ENCODE data around the gene ADAM12. TPM values are rescaled to one million over a fixed set of nuclear protein-coding genes. Genes with fewer than 3 reads are reported as not detected.

ADAM12 gene
- total and polyA plus RNA-seq, 2 experiments from 2014 or later = 0.13 to 0.87 TPM

GRCh38 chr10:126216632-126216961, 171.7 kb downstream of the ADAM12 start:
- no peak overlapping the region for H3K4me3 Mint-ChIP-seq
- Histone ChIP-seq H3K4me1 (ENCODE audit: insufficient read depth) (no peaks in the 10 kb centered on the region), H3K36me3 (ENCODE audit: insufficient read depth) (no peaks in the 10 kb centered on the region), H3K9me2 (ENCODE audit: insufficient read depth) (no peaks in the 10 kb centered on the region), H3K27me3 (ENCODE audit: insufficient read depth) (no peaks in the 10 kb centered on the region), H3K4me3 (no peak overlapping the region), H3K79me2 (replicated peaks; ENCODE audit: insufficient read depth) (no peaks in the 10 kb centered on the region), H4K20me1 (replicated peaks; ENCODE audit: insufficient read depth) (no peaks in the 10 kb centered on the region), H2AFZ (peak overlapping the region; percentile 58; the same call in 1 of the 2 replicates), H3K27ac (ENCODE audit: low read depth) (no peak overlapping the region), H3K4me2 (no peak overlapping the region), H3F3A (replicated peaks; ENCODE audit: low read depth) (no peaks in the 10 kb centered on the region)
- DNase-seq (ENCODE audit: low spot score) = no peak
- no peak for ATAC-seq
- no peak overlapping the region for H3K27ac Mint-ChIP-seq
- no peaks in the 10 kb centered on the region for H3K36me3 Mint-ChIP-seq (ENCODE audit: low read depth)
- peaks cover 18% of the 10 kb centered on the region for H3K4me1 Mint-ChIP-seq
- H3K9me3 Mint-ChIP-seq = no peaks in the 10 kb centered on the region; the same call in 2 of the 3 replicates
- H3K27me3 Mint-ChIP-seq (ENCODE audit: insufficient read depth, low read depth, poor library complexity) = peaks cover 10% of the 10 kb centered on the region
- TF ChIP-seq STAT1 (IDR thresholded peaks at IDR 0.05; ENCODE audit: unreplicated experiment) = no peak
- TF ChIP-seq ZNF331 (CRISPR knock-in tag; IDR thresholded peaks at IDR 0.05; ENCODE audit: low read depth) = no peak
- TF ChIP-seq ETS1 (IDR thresholded peaks at IDR 0.05) = no peak
- no peak for TF ChIP-seq EZH2 (IDR thresholded peaks at IDR 0.05; ENCODE audit: low read depth, unreplicated experiment)
- TF ChIP-seq REST (IDR thresholded peaks at IDR 0.05; ENCODE audit: unreplicated experiment) = no peak
- no peak for TF ChIP-seq ZNF114 (CRISPR knock-in tag; IDR thresholded peaks at IDR 0.05)
- TF ChIP-seq, protein P1, sequence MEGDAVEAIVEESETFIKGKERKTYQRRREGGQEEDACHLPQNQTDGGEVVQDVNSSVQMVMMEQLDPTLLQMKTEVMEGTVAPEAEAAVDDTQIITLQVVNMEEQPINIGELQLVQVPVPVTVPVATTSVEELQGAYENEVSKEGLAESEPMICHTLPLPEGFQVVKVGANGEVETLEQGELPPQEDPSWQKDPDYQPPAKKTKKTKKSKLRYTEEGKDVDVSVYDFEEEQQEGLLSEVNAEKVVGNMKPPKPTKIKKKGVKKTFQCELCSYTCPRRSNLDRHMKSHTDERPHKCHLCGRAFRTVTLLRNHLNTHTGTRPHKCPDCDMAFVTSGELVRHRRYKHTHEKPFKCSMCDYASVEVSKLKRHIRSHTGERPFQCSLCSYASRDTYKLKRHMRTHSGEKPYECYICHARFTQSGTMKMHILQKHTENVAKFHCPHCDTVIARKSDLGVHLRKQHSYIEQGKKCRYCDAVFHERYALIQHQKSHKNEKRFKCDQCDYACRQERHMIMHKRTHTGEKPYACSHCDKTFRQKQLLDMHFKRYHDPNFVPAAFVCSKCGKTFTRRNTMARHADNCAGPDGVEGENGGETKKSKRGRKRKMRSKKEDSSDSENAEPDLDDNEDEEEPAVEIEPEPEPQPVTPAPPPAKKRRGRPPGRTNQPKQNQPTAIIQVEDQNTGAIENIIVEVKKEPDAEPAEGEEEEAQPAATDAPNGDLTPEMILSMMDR (conservative IDR thresholded peaks at IDR 0.05; ENCODE audit: low read depth in 2 of 2) = no peak
- no peak for TF ChIP-seq ZNF462 (CRISPR knock-in tag; IDR thresholded peaks at IDR 0.05)
- TF ChIP-seq CREB1 (CRISPR knock-in tag; IDR thresholded peaks at IDR 0.05; ENCODE audit: low read depth) = no peak
- TF ChIP-seq EZH2phosphoT487 (IDR thresholded peaks at IDR 0.05; ENCODE audit: unreplicated experiment) = no peak
- no peak for TF ChIP-seq POLR2AphosphoS5 (IDR thresholded peaks at IDR 0.05; ENCODE audit: low read depth)
- no peak for TF ChIP-seq JUNB (IDR thresholded peaks at IDR 0.05; ENCODE audit: unreplicated experiment)
- no peak for TF ChIP-seq NANOG (IDR thresholded peaks at IDR 0.05; ENCODE audit: borderline replicate concordance)
